ENCODE data around the gene SLC34A1. TPM values are rescaled to one million over a fixed set of nuclear protein-coding genes. Genes with fewer than 3 reads are reported as not detected.

Gene SLC34A1
- total RNA-seq, 1 donor from 2014 or later: 0.16 TPM

- peaks cover 58% of the 10 kb centered on the region for H3K4me1 Mint-ChIP-seq
- H3K27me3 Mint-ChIP-seq (ENCODE audit: low read depth): peaks cover 47% of the 10 kb centered on the region
- TF ChIP-seq, protein P1, sequence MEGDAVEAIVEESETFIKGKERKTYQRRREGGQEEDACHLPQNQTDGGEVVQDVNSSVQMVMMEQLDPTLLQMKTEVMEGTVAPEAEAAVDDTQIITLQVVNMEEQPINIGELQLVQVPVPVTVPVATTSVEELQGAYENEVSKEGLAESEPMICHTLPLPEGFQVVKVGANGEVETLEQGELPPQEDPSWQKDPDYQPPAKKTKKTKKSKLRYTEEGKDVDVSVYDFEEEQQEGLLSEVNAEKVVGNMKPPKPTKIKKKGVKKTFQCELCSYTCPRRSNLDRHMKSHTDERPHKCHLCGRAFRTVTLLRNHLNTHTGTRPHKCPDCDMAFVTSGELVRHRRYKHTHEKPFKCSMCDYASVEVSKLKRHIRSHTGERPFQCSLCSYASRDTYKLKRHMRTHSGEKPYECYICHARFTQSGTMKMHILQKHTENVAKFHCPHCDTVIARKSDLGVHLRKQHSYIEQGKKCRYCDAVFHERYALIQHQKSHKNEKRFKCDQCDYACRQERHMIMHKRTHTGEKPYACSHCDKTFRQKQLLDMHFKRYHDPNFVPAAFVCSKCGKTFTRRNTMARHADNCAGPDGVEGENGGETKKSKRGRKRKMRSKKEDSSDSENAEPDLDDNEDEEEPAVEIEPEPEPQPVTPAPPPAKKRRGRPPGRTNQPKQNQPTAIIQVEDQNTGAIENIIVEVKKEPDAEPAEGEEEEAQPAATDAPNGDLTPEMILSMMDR (conservative IDR thresholded peaks at IDR 0.05): peak; percentile 22
- peak within 1 kb of the TSS; percentile 81 for H3K27ac Mint-ChIP-seq (ENCODE audit: unreplicated experiment)
- H3K4me3 Mint-ChIP-seq: peak within 1 kb of the TSS; percentile 93
- no peaks in the 10 kb centered on the region for H3K9me3 Mint-ChIP-seq
- H3K36me3 Mint-ChIP-seq (ENCODE audit: low read depth): peaks cover 6% of the 10 kb centered on the region
- DNase-seq (ENCODE audit: low read depth, low spot score): peak; percentile 58
Measured at GRCh38 chr5:177446200-177447065, 62.2 kb downstream of the SLC34A1 start, which contains the start of gene PRR7. PRR7 (plus strand) TSS chr5:177446814; CDS start chr5:177455068, 8,254 bp downstream.

GRCh38 chr5:177447066-177447610 lies 62.9 kb downstream of the SLC34A1 start:
- Mint-ChIP-seq H3K27ac (ENCODE audit: unreplicated experiment) (no peak overlapping the region), H3K9me3 (no peaks in the 10 kb centered on the region), H3K27me3 (ENCODE audit: low read depth) (peaks cover 51% of the 10 kb centered on the region), H3K36me3 (ENCODE audit: low read depth) (peaks cover 6% of the 10 kb centered on the region), H3K4me3 (peak overlapping the region; percentile 93), H3K4me1 (peaks cover 55% of the 10 kb centered on the region)
- peak; percentile 70 for DNase-seq (ENCODE audit: low read depth, low spot score)
- TF ChIP-seq, protein P1 (conservative IDR thresholded peaks at IDR 0.05): no peak

DNA sequence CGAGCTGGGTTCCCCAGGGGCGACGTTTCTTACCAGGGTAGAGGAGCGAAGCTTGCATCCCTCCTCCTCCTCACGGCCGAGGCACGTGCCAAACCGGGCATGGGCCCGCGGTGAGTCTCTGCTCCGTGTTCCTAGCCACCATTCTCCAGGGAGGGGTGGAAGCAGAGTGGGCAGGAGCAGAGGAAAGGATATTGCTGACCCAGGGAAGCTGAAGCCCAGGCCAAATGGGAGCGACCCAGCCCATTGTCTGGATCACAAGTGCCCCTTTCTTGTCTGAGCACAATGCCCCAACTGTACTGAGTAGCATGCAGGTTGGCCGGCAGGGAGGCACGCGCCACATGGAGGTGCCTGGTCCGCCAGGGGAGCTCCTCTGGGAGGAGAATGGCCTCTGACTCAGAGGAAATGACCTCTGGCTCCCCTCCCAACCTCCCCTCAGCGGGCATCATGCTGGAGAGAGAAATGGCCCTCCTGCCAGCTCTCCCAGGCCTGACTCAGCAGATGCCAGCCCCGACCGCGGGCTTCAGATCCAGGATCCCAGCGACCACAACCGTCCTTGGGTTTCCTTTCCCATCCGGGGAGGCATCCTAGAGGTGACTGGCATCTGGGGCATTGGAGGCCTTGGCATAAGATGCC lies 63.5 kb downstream of the SLC34A1 start:
- H3K36me3 Mint-ChIP-seq (ENCODE audit: low read depth): peaks cover 6% of the 10 kb centered on the region
- peak overlapping the region; percentile 93 for H3K4me3 Mint-ChIP-seq
- peak overlapping the region; percentile 81 for H3K27ac Mint-ChIP-seq (ENCODE audit: unreplicated experiment)
- H3K9me3 Mint-ChIP-seq: no peaks in the 10 kb centered on the region
- DNase-seq (ENCODE audit: low read depth, low spot score): peak; percentile 58
- H3K4me1 Mint-ChIP-seq: peaks cover 55% of the 10 kb centered on the region
- peaks cover 53% of the 10 kb centered on the region for H3K27me3 Mint-ChIP-seq (ENCODE audit: low read depth)
- TF ChIP-seq, protein P1 (conservative IDR thresholded peaks at IDR 0.05): no peak

Other genes with a start within 250 kb of the SLC34A1 start
- gene RAB24, start 80.7 kb upstream of the SLC34A1 start, total RNA-seq: 32.0 and 33.0 TPM in 2 replicates
- gene PRELID1, start 80.6 kb upstream of the SLC34A1 start, total RNA-seq: 169 and 180 TPM in 2 replicates
- 36.9 and 40.3 TPM in 2 replicates for gene MXD3, start 72.5 kb upstream of the SLC34A1 start, total RNA-seq
- gene LMAN2, start 32.8 kb upstream of the SLC34A1 start, total RNA-seq: 73.0 and 80.5 TPM in 2 replicates
- 12.3 and 15.7 TPM in 2 replicates for gene RGS14, start 26.5 kb upstream of the SLC34A1 start, total RNA-seq
- not detected in 2 replicates for gene PFN3, start 16.2 kb downstream of the SLC34A1 start, total RNA-seq
- gene F12, start 25.1 kb downstream of the SLC34A1 start, total RNA-seq: 2.3 and 2.7 TPM in 2 replicates
- gene GRK6, start 42.2 kb downstream of the SLC34A1 start, total RNA-seq: 47.4 and 54.9 TPM in 2 replicates
- 16.1 and 19.0 TPM in 2 replicates for gene PRR7, start 62.4 kb downstream of the SLC34A1 start, total RNA-seq
- gene DBN1, start 89.2 kb downstream of the SLC34A1 start, total RNA-seq: 387 and 410 TPM in 2 replicates
- gene PDLIM7, start 113.2 kb downstream of the SLC34A1 start, total RNA-seq: 129 and 147 TPM in 2 replicates
- 10.5 and 11.4 TPM in 2 replicates for gene DOK3, start 125.4 kb downstream of the SLC34A1 start, total RNA-seq
- 125 and 130 TPM in 2 replicates for gene DDX41, start 132.5 kb downstream of the SLC34A1 start, total RNA-seq
- gene FAM193B, start 170.1 kb downstream of the SLC34A1 start, total RNA-seq: 96.3 and 98.4 TPM in 2 replicates
- 108 and 113 TPM in 2 replicates for gene TMED9, start 207.8 kb downstream of the SLC34A1 start, total RNA-seq
- gene B4GALT7, start 215.7 kb downstream of the SLC34A1 start, total RNA-seq: 30.0 and 30.1 TPM in 2 replicates